Esophagus squamous epithelium (tissue), 4 donors: ENCODE results near the gene ESRP2.
A peak's percentile ranks its signal among the peaks of the same experiment; 100 is the strongest.

Source experiments
- CTCF ChIP-seq, 6 experiments: fragments of 450-650 bp in 4 of 6; fragments of 200-600 bp in 2 of 6; sonication (generic) in 2 of 6; IDR thresholded peaks; one replicate each; pipeline ENCODE4 v1.5.1; 2016 to 2019; ENCODE audit warnings: antibody characterized with exemption in 6 of 6, mild to moderate bottlenecking in 4 of 6, moderate library complexity in 4 of 6
- POLR2A ChIP-seq, 4 donors: fragments of 450-650 bp; IDR thresholded peaks; one replicate each; pipeline ENCODE4 v1.6.1; 2017; ENCODE audit warnings: antibody characterized with exemption in 4 of 4, mild to moderate bottlenecking in 4 of 4, moderate library complexity in 3 of 4

GRCh38 chr16:68237243-68238028, 1.5 kb upstream of the ESRP2 start:
- peak in 2 of 6 experiments; percentile 1 to 5 for TF ChIP-seq CTCF (IDR thresholded peaks at IDR 0.05)
- peak in 3 of 4 donors; percentile 54 to 79 (median 77) for TF ChIP-seq POLR2A (IDR thresholded peaks at IDR 0.05)
